ENCODE data around the gene USP54.
A peak's percentile ranks its signal among the peaks of the same experiment; 100 is the strongest.

Gene USP54

GRCh38 chr10:73556855-73557254 lies 34.3 kb downstream of the USP54 start:
- H3K27ac ChIP-seq (ENCODE audit: low read depth, low read length), result no peak overlapping the region
- H3K36me3 ChIP-seq (ENCODE audit: control insufficient read depth, insufficient read depth, low read length), result peaks cover 8% of the 10 kb centered on the region; the same call in 1 of the 2 replicates
- no peak overlapping the region for H3K9ac ChIP-seq (ENCODE audit: low read depth, low read length)
- H3K4me1 ChIP-seq (ENCODE audit: control insufficient read depth, insufficient read depth, low read length), result no peaks in the 10 kb centered on the region
- H3K27me3 ChIP-seq (ENCODE audit: control insufficient read depth, insufficient read depth, low read length), result no peaks in the 10 kb centered on the region
- H3K9me3 ChIP-seq (ENCODE audit: control insufficient read depth, insufficient read depth, low read length), result no peaks in the 10 kb centered on the region
- no peak overlapping the region for H3K4me3 ChIP-seq (ENCODE audit: low read depth, low read length)

GRCh38 chr10:73554721-73555120 lies 36.4 kb downstream of the USP54 start:
- H3K4me3 ChIP-seq (ENCODE audit: low read depth, low read length), result no peak overlapping the region
- H3K27ac ChIP-seq (ENCODE audit: low read depth, low read length), result no peak overlapping the region
- no peaks in the 10 kb centered on the region for H3K27me3 ChIP-seq (ENCODE audit: control insufficient read depth, insufficient read depth, low read length)
- no peaks in the 10 kb centered on the region for H3K9me3 ChIP-seq (ENCODE audit: control insufficient read depth, insufficient read depth, low read length)
- peaks cover 8% of the 10 kb centered on the region; the same call in 1 of the 2 replicates for H3K36me3 ChIP-seq (ENCODE audit: control insufficient read depth, insufficient read depth, low read length)
- H3K9ac ChIP-seq (ENCODE audit: low read depth, low read length), result no peak overlapping the region
- H3K4me1 ChIP-seq (ENCODE audit: control insufficient read depth, insufficient read depth, low read length), result no peaks in the 10 kb centered on the region

GRCh38 chr10:73553761-73554160 lies 37.4 kb downstream of the USP54 start:
- no peak overlapping the region for H3K4me3 ChIP-seq (ENCODE audit: low read depth, low read length)
- no peaks in the 10 kb centered on the region for H3K9me3 ChIP-seq (ENCODE audit: control insufficient read depth, insufficient read depth, low read length)
- no peaks in the 10 kb centered on the region for H3K27me3 ChIP-seq (ENCODE audit: control insufficient read depth, insufficient read depth, low read length)
- no peak overlapping the region for H3K9ac ChIP-seq (ENCODE audit: low read depth, low read length)
- H3K36me3 ChIP-seq (ENCODE audit: control insufficient read depth, insufficient read depth, low read length), result peaks cover 8% of the 10 kb centered on the region; the same call in 1 of the 2 replicates
- no peak overlapping the region for H3K27ac ChIP-seq (ENCODE audit: low read depth, low read length)
- no peaks in the 10 kb centered on the region for H3K4me1 ChIP-seq (ENCODE audit: control insufficient read depth, insufficient read depth, low read length)

- H3K4me1 ChIP-seq (ENCODE audit: control insufficient read depth, insufficient read depth, low read length), result no peaks in the 10 kb centered on the region
- peaks cover 2% of the 10 kb centered on the region; the same call in 1 of the 2 replicates for H3K36me3 ChIP-seq (ENCODE audit: control insufficient read depth, insufficient read depth, low read length)
- no peaks in the 10 kb centered on the region for H3K9me3 ChIP-seq (ENCODE audit: control insufficient read depth, insufficient read depth, low read length)
- H3K27ac ChIP-seq (ENCODE audit: low read depth, low read length), result peak overlapping the region; percentile 49
- no peak overlapping the region for H3K9ac ChIP-seq (ENCODE audit: low read depth, low read length)
- H3K27me3 ChIP-seq (ENCODE audit: control insufficient read depth, insufficient read depth, low read length), result no peaks in the 10 kb centered on the region
- H3K4me3 ChIP-seq (ENCODE audit: low read depth, low read length), result no peak overlapping the region
Observed at GRCh38 chr10:73552819-73553715, 38.1 kb downstream of the USP54 start.

GRCh38 chr10:73551515-73551914 lies 39.6 kb downstream of the USP54 start:
- H3K4me1 ChIP-seq (ENCODE audit: control insufficient read depth, insufficient read depth, low read length), result no peaks in the 10 kb centered on the region
- no peaks in the 10 kb centered on the region for H3K27me3 ChIP-seq (ENCODE audit: control insufficient read depth, insufficient read depth, low read length)
- no peak overlapping the region for H3K4me3 ChIP-seq (ENCODE audit: low read depth, low read length)
- no peaks in the 10 kb centered on the region for H3K36me3 ChIP-seq (ENCODE audit: control insufficient read depth, insufficient read depth, low read length)
- no peaks in the 10 kb centered on the region for H3K9me3 ChIP-seq (ENCODE audit: control insufficient read depth, insufficient read depth, low read length)
- no peak overlapping the region for H3K9ac ChIP-seq (ENCODE audit: low read depth, low read length)
- H3K27ac ChIP-seq (ENCODE audit: low read depth, low read length), result no peak overlapping the region

GRCh38 chr10:73545357-73545756 lies 45.8 kb downstream of the USP54 start:
- Histone ChIP-seq H3K9ac (ENCODE audit: low read depth, low read length) (no peak overlapping the region), H3K27ac (ENCODE audit: low read depth, low read length) (no peak overlapping the region), H3K4me1 (ENCODE audit: control insufficient read depth, insufficient read depth, low read length) (no peaks in the 10 kb centered on the region), H3K27me3 (ENCODE audit: control insufficient read depth, insufficient read depth, low read length) (no peaks in the 10 kb centered on the region), H3K9me3 (ENCODE audit: control insufficient read depth, insufficient read depth, low read length) (no peaks in the 10 kb centered on the region), H3K4me3 (ENCODE audit: low read depth, low read length) (no peak overlapping the region), H3K36me3 (ENCODE audit: control insufficient read depth, insufficient read depth, low read length) (peaks cover 24% of the 10 kb centered on the region)

GRCh38 chr10:73537709-73538108 lies 53.4 kb downstream of the USP54 start:
- H3K9ac ChIP-seq (ENCODE audit: low read depth, low read length), result no peak overlapping the region

GRCh38 chr10:73537288-73537687 lies 53.9 kb downstream of the USP54 start:
- no peak overlapping the region for H3K9ac ChIP-seq (ENCODE audit: low read depth, low read length)
- no peak overlapping the region for H3K4me3 ChIP-seq (ENCODE audit: low read depth, low read length)
- peaks cover 70% of the 10 kb centered on the region for H3K36me3 ChIP-seq (ENCODE audit: control insufficient read depth, insufficient read depth, low read length)
- no peaks in the 10 kb centered on the region for H3K9me3 ChIP-seq (ENCODE audit: control insufficient read depth, insufficient read depth, low read length)
- H3K27me3 ChIP-seq (ENCODE audit: control insufficient read depth, insufficient read depth, low read length), result no peaks in the 10 kb centered on the region
- no peaks in the 10 kb centered on the region for H3K4me1 ChIP-seq (ENCODE audit: control insufficient read depth, insufficient read depth, low read length)
- H3K27ac ChIP-seq (ENCODE audit: low read depth, low read length), result no peak overlapping the region

More at GRCh38 chr10:73537709-73538108, 53.4 kb downstream of the USP54 start:
- peaks cover 74% of the 10 kb centered on the region for H3K36me3 ChIP-seq (ENCODE audit: control insufficient read depth, insufficient read depth, low read length)
- no peak overlapping the region for H3K4me3 ChIP-seq (ENCODE audit: low read depth, low read length)
- no peaks in the 10 kb centered on the region for H3K9me3 ChIP-seq (ENCODE audit: control insufficient read depth, insufficient read depth, low read length)
- no peak overlapping the region for H3K27ac ChIP-seq (ENCODE audit: low read depth, low read length)
- no peaks in the 10 kb centered on the region for H3K4me1 ChIP-seq (ENCODE audit: control insufficient read depth, insufficient read depth, low read length)
- H3K27me3 ChIP-seq (ENCODE audit: control insufficient read depth, insufficient read depth, low read length), result no peaks in the 10 kb centered on the region

GRCh38 chr10:73534857-73535256 lies 56.3 kb downstream of the USP54 start:
- Histone ChIP-seq H3K9ac (ENCODE audit: low read depth, low read length) (no peak overlapping the region), H3K4me3 (ENCODE audit: low read depth, low read length) (no peak overlapping the region), H3K27me3 (ENCODE audit: control insufficient read depth, insufficient read depth, low read length) (no peaks in the 10 kb centered on the region), H3K9me3 (ENCODE audit: control insufficient read depth, insufficient read depth, low read length) (no peaks in the 10 kb centered on the region), H3K4me1 (ENCODE audit: control insufficient read depth, insufficient read depth, low read length) (no peaks in the 10 kb centered on the region), H3K36me3 (ENCODE audit: control insufficient read depth, insufficient read depth, low read length) (peaks cover 57% of the 10 kb centered on the region), H3K27ac (ENCODE audit: low read depth, low read length) (no peak overlapping the region)

GRCh38 chr10:73529089-73529832 lies 61.9 kb downstream of the USP54 start:
- Histone ChIP-seq H3K4me1 (ENCODE audit: control insufficient read depth, insufficient read depth, low read length) (no peaks in the 10 kb centered on the region), H3K9ac (ENCODE audit: low read depth, low read length) (no peak overlapping the region), H3K4me3 (ENCODE audit: low read depth, low read length) (no peak overlapping the region), H3K27ac (ENCODE audit: low read depth, low read length) (peak overlapping the region; percentile 23), H3K36me3 (ENCODE audit: control insufficient read depth, insufficient read depth, low read length) (peaks cover 48% of the 10 kb centered on the region), H3K9me3 (ENCODE audit: control insufficient read depth, insufficient read depth, low read length) (no peaks in the 10 kb centered on the region), H3K27me3 (ENCODE audit: control insufficient read depth, insufficient read depth, low read length) (no peaks in the 10 kb centered on the region)

- Histone ChIP-seq H3K4me3 (ENCODE audit: low read depth, low read length) (no peak overlapping the region), H3K9me3 (ENCODE audit: control insufficient read depth, insufficient read depth, low read length) (no peaks in the 10 kb centered on the region), H3K36me3 (ENCODE audit: control insufficient read depth, insufficient read depth, low read length) (peaks cover 86% of the 10 kb centered on the region), H3K27ac (ENCODE audit: low read depth, low read length) (no peak overlapping the region), H3K27me3 (ENCODE audit: control insufficient read depth, insufficient read depth, low read length) (no peaks in the 10 kb centered on the region), H3K4me1 (ENCODE audit: control insufficient read depth, insufficient read depth, low read length) (no peaks in the 10 kb centered on the region), H3K9ac (ENCODE audit: low read depth, low read length) (no peak overlapping the region)
Observed at GRCh38 chr10:73522263-73522662, 68.9 kb downstream of the USP54 start.
